GM12878 (cell line): ENCODE measurements around the gene PPP6R1.

Experiments used
- ATF2 ChIP-seq: IDR thresholded peaks from 2 replicates; pipeline ENCODE4 v1.6.1; 2012; ENCODE audit warnings: low read length, inconsistent platforms
- CBFB ChIP-seq: IDR thresholded peaks from 2 replicates; pipeline ENCODE4 v1.6.1; 2016; ENCODE audit warnings: antibody characterized with exemption, low read depth
- CTCF ChIP-seq, 3 experiments: IDR thresholded peaks in 2 of 3; conservative IDR thresholded peaks in 1 of 3; 2 replicates each; pipeline ENCODE4 v1.5.1; 2011; ENCODE audit warnings: low read depth in 3 of 3, low read length in 3 of 3, mild to moderate bottlenecking in 3 of 3, control low read depth in 2 of 3, moderate library complexity in 2 of 3, inconsistent platforms in 1 of 3, mixed read lengths in 1 of 3; ENCODE audit not compliant: control insufficient read depth in 2 of 3, insufficient read depth in 1 of 3; ENCODE audit errors: extremely low read depth in 1 of 3
- FOXM1 ChIP-seq: IDR thresholded peaks from 2 replicates; pipeline ENCODE4 v1.6.1; 2012; ENCODE audit warnings: low read depth, mild to moderate bottlenecking, inconsistent platforms, low read length, moderate library complexity
- GABPA ChIP-seq: IDR thresholded peaks from 2 replicates; pipeline ENCODE4 v1.6.1; 2014; ENCODE audit warnings: antibody characterized with exemption, low read depth, mild to moderate bottlenecking, inconsistent platforms
- HCFC1 ChIP-seq: fragments of 150-350 bp; IDR thresholded peaks from 2 replicates; pipeline ENCODE4 v1.6.1; 2014; ENCODE audit warnings: low read length
- HDAC2 ChIP-seq: fragments of 200-600 bp; sonication (generic); IDR thresholded peaks from 2 replicates; pipeline ENCODE4 v1.6.1; 2017
- IRF3 ChIP-seq: fragments of 450-650 bp; IDR thresholded peaks from 2 replicates; pipeline ENCODE4 v1.6.1; 2014; ENCODE audit warnings: mild to moderate bottlenecking
- NRF1 ChIP-seq: conservative IDR thresholded peaks from 2 replicates; pipeline ENCODE4 v1.6.1; 2011; ENCODE audit warnings: mild to moderate bottlenecking, low read depth, low read length, improper control_type of control experiment
- POLR2A ChIP-seq: IDR thresholded peaks from 2 replicates; pipeline ENCODE4 v1.6.1; 2011; ENCODE audit warnings: low read depth, mild to moderate bottlenecking, low read length
- POLR2AphosphoS2 ChIP-seq: IDR thresholded peaks from 2 replicates; pipeline ENCODE4 v1.6.1; 2011; ENCODE audit warnings: low read depth, mild to moderate bottlenecking, low read length, improper control_type of control experiment, moderate library complexity
- TARDBP ChIP-seq: IDR thresholded peaks from 2 replicates; pipeline ENCODE4 v1.6.1; 2016; ENCODE audit warnings: borderline replicate concordance
- YY1 ChIP-seq: IDR thresholded peaks from 2 replicates; pipeline ENCODE4 v1.6.1; 2011; ENCODE audit warnings: low read depth, mild to moderate bottlenecking, low read length
- ZNF24 ChIP-seq: fragments of 450-650 bp; IDR thresholded peaks from 2 replicates; pipeline ENCODE4 v1.6.1; 2017; ENCODE audit warnings: antibody characterized with exemption, mild to moderate bottlenecking

GRCh38 chr19:55225415-55225958, 33.3 kb downstream of the PPP6R1 start:
- TF ChIP-seq NRF1 (no peak), POLR2AphosphoS2 (no peak), YY1 (no peak), FOXM1 (no peak), ZNF24 (no peak), GABPA (no peak), IRF3 (no peak), HCFC1 (no peak), HDAC2 (no peak), CTCF (IDR thresholded peaks at IDR 0.05 in 2 of 3, conservative IDR thresholded peaks at IDR 0.05 in 1 of 3; ENCODE audit: control insufficient read depth in 2 of 3, extremely low read depth in 1 of 3, insufficient read depth in 1 of 3, low read depth in 3 of 3, low read length in 3 of 3) (no peak), ATF2 (no peak), TARDBP (no peak), POLR2A (no peak), CBFB (no peak)
